Retina (tissue), 1 donor: ENCODE measurements around the gene PRRC1.

ENCODE experiments used
- DNase-seq: peaks from one replicate; pipeline ENCODE4 v3.0.0-alpha.2; 2016

The PRRC1 gene

GRCh38 chr5:127582773-127583370 is 65.4 kb downstream of the PRRC1 start:
- DNase-seq: no peak

GRCh38 chr5:127583866-127584265 is 66.4 kb downstream of the PRRC1 start:
- DNase-seq: no peak

GRCh38 chr5:127585661-127586060 is 68.2 kb downstream of the PRRC1 start:
- DNase-seq: no peak

- DNase-seq: no peak
These were observed 68.8 kb downstream of the PRRC1 start for GRCh38 chr5:127586066-127586770.

- no peak for DNase-seq
These were observed 69.4 kb downstream of the PRRC1 start for GRCh38 chr5:127586811-127587210.

GRCh38 chr5:127587246-127587917 is 69.9 kb downstream of the PRRC1 start:
- no peak for DNase-seq

- no peak for DNase-seq
These were observed 70.9 kb downstream of the PRRC1 start for GRCh38 chr5:127588368-127588767.

GRCh38 chr5:127589309-127590030 is 72.0 kb downstream of the PRRC1 start:
- no peak for DNase-seq

- DNase-seq: no peak
These were observed 72.8 kb downstream of the PRRC1 start for GRCh38 chr5:127590156-127590722.

GRCh38 chr5:127595484-127596368 is 78.3 kb downstream of the PRRC1 start:
- DNase-seq: no peak

- DNase-seq: no peak
These were observed 79.1 kb downstream of the PRRC1 start for GRCh38 chr5:127596501-127596900.

- DNase-seq: no peak
These were observed 81.9 kb downstream of the PRRC1 start for GRCh38 chr5:127599320-127599719.

- no peak for DNase-seq
These were observed 82.4 kb downstream of the PRRC1 start for GRCh38 chr5:127599847-127600246.

- no peak for DNase-seq
These were observed 83.7 kb downstream of the PRRC1 start for GRCh38 chr5:127601111-127601510.

GRCh38 chr5:127601601-127602000 is 84.2 kb downstream of the PRRC1 start:
- no peak for DNase-seq

GRCh38 chr5:127602481-127602880 is 85.0 kb downstream of the PRRC1 start:
- no peak for DNase-seq

- DNase-seq: no peak
These were observed 85.7 kb downstream of the PRRC1 start for GRCh38 chr5:127602896-127603844.
